Suprapubic skin (tissue), 4 donors: ENCODE measurements around the gene NCKAP5. TPM values are rescaled to one million over a fixed set of nuclear protein-coding genes. Genes with fewer than 3 reads are reported as not detected.

ENCODE experiments used
- DNase-seq, 2 donors: peaks; one replicate each; pipeline ENCODE4 v3.0.0-alpha.2; 2019; ENCODE audit warnings: low spot score in 2 of 2
- H3K27ac ChIP-seq: fragments of 200-600 bp; sonication (generic); one replicate; pipeline ENCODE4 v1.5.1; 2019
- H3K27me3 ChIP-seq: fragments of 200-600 bp; sonication (generic); one replicate; pipeline ENCODE4 v1.5.1; 2019
- H3K36me3 ChIP-seq: fragments of 200-600 bp; sonication (generic); one replicate; pipeline ENCODE4 v1.5.1; 2019
- H3K4me1 ChIP-seq: fragments of 200-600 bp; sonication (generic); one replicate; pipeline ENCODE4 v1.5.1; 2019
- H3K4me3 ChIP-seq: fragments of 200-600 bp; sonication (generic); one replicate; pipeline ENCODE4 v1.5.1; 2019; ENCODE audit warnings: mild to moderate bottlenecking
- H3K9me3 ChIP-seq: fragments of 200-600 bp; sonication (generic); one replicate; pipeline ENCODE4 v1.5.1; 2019
- EP300 ChIP-seq: sonication (generic); formaldehyde crosslinking; IDR thresholded peaks from one replicate; pipeline ENCODE4 v1.6.1; 2017; ENCODE audit warnings: antibody characterized with exemption
- POLR2A ChIP-seq, 2 donors: fragments of 450-650 bp; IDR thresholded peaks; one replicate each; pipeline ENCODE4 v1.6.1; 2017; ENCODE audit warnings: antibody characterized with exemption in 2 of 2, mild to moderate bottlenecking in 2 of 2, moderate library complexity in 2 of 2
- POLR2AphosphoS5 ChIP-seq, 3 donors: sonication (generic); formaldehyde crosslinking; IDR thresholded peaks; one replicate each; pipeline ENCODE4 v1.6.1; 2017; ENCODE audit warnings: antibody characterized with exemption in 3 of 3
- WGBS: methylation state at CpG from one replicate; pipeline ENCODE4 v1.1.5; 2018; 5-methylcytosine and 5-hydroxymethylcytosine counted together
- total RNA-seq, 4 donors: library from RNA; depleted of rRNA; stranded (reverse); fragments of >200 nt; gene quantifications; one replicate each; pipeline ENCODE4 v1.1.0, GENCODE V29; 2016
- TF ChIP-seq, protein P1 (sequence below), 2 donors: fragments of 200-600 bp in 1 of 2; fragments of 450-650 bp in 1 of 2; sonication (generic) in 1 of 2; IDR thresholded peaks; one replicate each; pipeline ENCODE4 v1.5.1; 2016 to 2019; ENCODE audit warnings: antibody characterized with exemption in 2 of 2, mild to moderate bottlenecking in 1 of 2, moderate library complexity in 1 of 2

Gene NCKAP5
- total RNA-seq, 4 donors from 2014 or later: 2.8 to 6.4 (median 4.2) TPM

DNA sequence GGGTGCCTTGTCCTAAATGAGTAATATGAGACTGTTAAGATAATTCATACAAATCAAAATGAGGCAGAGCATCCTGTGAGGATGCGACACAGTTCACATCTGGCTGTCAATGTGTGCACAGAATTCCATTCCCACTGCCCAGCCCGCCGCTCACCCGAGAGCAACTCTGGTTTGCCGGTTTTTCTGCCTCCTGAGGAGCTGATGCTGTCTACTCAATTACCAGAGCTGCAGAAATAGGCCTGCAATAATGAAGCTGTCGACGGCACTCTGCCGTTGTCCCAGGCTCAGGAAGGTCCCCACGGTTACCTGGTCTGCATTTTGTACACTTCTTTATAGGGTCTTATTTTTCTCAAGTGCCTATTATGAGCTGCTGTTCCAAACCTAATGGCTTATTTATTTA, 842.5 kb downstream of the NCKAP5 start:
- no peak for DNase-seq
- Histone ChIP-seq H3K27me3 (no peaks in the 10 kb centered on the region), H3K4me3 (no peak overlapping the region), H3K4me1 (no peaks in the 10 kb centered on the region), H3K36me3 (no peaks in the 10 kb centered on the region), H3K27ac (no peak overlapping the region), H3K9me3 (no peaks in the 10 kb centered on the region)
- TF ChIP-seq, protein P1, sequence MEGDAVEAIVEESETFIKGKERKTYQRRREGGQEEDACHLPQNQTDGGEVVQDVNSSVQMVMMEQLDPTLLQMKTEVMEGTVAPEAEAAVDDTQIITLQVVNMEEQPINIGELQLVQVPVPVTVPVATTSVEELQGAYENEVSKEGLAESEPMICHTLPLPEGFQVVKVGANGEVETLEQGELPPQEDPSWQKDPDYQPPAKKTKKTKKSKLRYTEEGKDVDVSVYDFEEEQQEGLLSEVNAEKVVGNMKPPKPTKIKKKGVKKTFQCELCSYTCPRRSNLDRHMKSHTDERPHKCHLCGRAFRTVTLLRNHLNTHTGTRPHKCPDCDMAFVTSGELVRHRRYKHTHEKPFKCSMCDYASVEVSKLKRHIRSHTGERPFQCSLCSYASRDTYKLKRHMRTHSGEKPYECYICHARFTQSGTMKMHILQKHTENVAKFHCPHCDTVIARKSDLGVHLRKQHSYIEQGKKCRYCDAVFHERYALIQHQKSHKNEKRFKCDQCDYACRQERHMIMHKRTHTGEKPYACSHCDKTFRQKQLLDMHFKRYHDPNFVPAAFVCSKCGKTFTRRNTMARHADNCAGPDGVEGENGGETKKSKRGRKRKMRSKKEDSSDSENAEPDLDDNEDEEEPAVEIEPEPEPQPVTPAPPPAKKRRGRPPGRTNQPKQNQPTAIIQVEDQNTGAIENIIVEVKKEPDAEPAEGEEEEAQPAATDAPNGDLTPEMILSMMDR (IDR thresholded peaks at IDR 0.05): no peak
- no peak for TF ChIP-seq POLR2A (IDR thresholded peaks at IDR 0.05)
- WGBS: 90% methylated on average over 9 of the region's 9 CpGs

DNA sequence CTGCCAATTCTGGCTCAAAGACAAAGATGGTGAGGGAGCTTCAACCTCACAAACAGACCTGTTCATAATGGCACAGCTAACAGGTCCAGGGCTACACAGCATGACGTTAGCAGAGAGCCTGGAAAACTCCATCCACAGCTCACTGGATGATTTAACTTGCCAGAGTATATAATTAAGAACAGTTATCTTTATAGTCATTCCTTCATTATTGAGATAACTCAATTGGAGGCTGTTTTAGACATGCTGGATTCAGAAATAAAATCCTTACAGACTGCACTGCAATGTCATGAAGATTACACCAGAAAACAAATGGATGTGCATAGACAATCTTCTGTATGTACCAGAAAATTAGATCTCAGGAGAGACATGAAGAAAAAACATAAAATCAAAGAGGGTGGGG, 843.1 kb downstream of the NCKAP5 start:
- no peak for DNase-seq
- no peaks in the 10 kb centered on the region for H3K27me3 ChIP-seq
- no peak for TF ChIP-seq EP300
- no peak for TF ChIP-seq POLR2AphosphoS5 (IDR thresholded peaks at IDR 0.05)
- TF ChIP-seq, protein P1 (IDR thresholded peaks at IDR 0.05): no peak
- TF ChIP-seq POLR2A (IDR thresholded peaks at IDR 0.05): no peak
- H3K27ac ChIP-seq: no peak overlapping the region
- H3K9me3 ChIP-seq: no peaks in the 10 kb centered on the region
- no peaks in the 10 kb centered on the region for H3K4me1 ChIP-seq
- no peaks in the 10 kb centered on the region for H3K36me3 ChIP-seq
- no peak overlapping the region for H3K4me3 ChIP-seq
- WGBS: 72% methylated on average over 1 of the region's 1 CpG

DNA sequence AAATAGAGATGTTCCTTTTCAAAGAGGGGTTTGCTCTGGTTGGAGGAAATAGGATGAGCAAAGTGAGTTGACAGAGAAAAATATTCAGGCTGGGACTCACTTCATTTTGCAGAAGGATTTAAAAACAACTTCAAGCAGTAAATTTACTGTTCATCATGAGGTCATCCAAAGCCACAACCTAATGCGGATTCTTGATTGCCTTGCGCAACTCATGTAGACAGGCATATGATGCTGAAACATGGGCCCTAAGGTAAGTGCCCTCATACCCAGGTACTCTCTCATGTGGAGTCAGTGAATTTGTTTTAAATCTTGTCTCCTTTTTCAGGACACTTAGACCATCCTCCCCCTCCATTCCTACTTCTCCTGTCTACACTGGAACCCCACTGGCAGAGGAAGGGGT, 846.3 kb downstream of the NCKAP5 start:
- TF ChIP-seq POLR2A (IDR thresholded peaks at IDR 0.05) (no peak), EP300 (no peak), POLR2AphosphoS5 (IDR thresholded peaks at IDR 0.05) (no peak)
- TF ChIP-seq, protein P1 (IDR thresholded peaks at IDR 0.05): no peak
- WGBS: 95% methylated on average over 2 of the region's 2 CpGs

DNA sequence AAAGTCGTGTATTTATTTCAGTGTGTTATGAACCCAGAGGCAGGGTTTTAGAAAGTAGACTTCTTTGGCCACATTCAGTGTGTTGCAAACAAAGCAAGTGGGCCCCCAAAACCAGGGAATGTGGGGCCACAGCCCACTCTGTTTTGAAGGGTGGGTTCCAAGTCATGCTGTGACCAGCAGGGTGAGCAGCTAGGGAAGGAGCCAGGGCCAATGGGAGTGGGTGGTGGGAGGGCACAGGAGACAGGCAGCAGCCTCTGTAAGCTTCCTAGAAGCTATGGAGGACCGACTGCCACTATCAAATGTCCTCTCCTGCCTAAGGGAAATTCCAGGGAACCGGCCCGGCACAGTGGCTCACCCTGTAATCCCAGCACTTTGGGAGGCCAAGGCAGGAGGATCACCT, 847.9 kb downstream of the NCKAP5 start:
- H3K27me3 ChIP-seq: no peaks in the 10 kb centered on the region
- WGBS: 79% methylated on average over 4 of the region's 4 CpGs
- H3K4me1 ChIP-seq: no peaks in the 10 kb centered on the region
- H3K27ac ChIP-seq: no peak overlapping the region
- H3K4me3 ChIP-seq: no peak overlapping the region
- DNase-seq: no peak
- H3K36me3 ChIP-seq: no peaks in the 10 kb centered on the region
- TF ChIP-seq POLR2A (IDR thresholded peaks at IDR 0.05) (no peak), POLR2AphosphoS5 (IDR thresholded peaks at IDR 0.05) (no peak), EP300 (no peak)
- TF ChIP-seq, protein P1 (IDR thresholded peaks at IDR 0.05): no peak
- H3K9me3 ChIP-seq: no peaks in the 10 kb centered on the region

More for the DNA sequence above, 846.3 kb downstream of the NCKAP5 start:
- no peak for DNase-seq
- H3K4me1 ChIP-seq: no peaks in the 10 kb centered on the region
- H3K4me3 ChIP-seq: no peak overlapping the region
- no peaks in the 10 kb centered on the region for H3K27me3 ChIP-seq
- no peaks in the 10 kb centered on the region for H3K36me3 ChIP-seq
- H3K9me3 ChIP-seq: no peaks in the 10 kb centered on the region
- no peak overlapping the region for H3K27ac ChIP-seq

DNA sequence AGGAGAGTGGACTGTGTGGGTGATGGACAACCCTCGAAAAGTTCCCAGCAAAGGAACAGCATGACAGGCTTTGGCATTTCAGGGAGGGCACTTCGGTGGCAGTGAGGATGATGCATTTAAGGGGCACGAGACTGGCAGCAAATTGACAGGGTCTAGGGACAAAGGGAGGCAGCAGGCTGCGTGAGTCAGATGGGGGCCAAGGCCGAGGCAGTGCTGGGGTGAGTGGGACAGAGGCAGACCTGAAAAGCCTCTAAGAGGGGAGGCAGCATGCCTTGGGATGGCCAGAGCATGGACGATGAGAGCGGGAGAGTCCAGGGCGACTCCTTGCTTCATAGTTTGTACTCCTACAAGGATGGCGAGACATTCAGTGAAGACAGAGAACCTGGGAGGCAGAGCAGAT, 848.8 kb downstream of the NCKAP5 start:
- Histone ChIP-seq H3K9me3 (no peaks in the 10 kb centered on the region), H3K4me3 (no peak overlapping the region), H3K36me3 (no peaks in the 10 kb centered on the region), H3K27me3 (no peaks in the 10 kb centered on the region), H3K27ac (no peak overlapping the region), H3K4me1 (no peaks in the 10 kb centered on the region)
- TF ChIP-seq POLR2A (IDR thresholded peaks at IDR 0.05): no peak
- TF ChIP-seq, protein P1 (IDR thresholded peaks at IDR 0.05): no peak
- DNase-seq: no peak
- WGBS: 85% methylated on average over 9 of the region's 9 CpGs
